NCI-H748 (cell line): ENCODE results near the gene TSPOAP1.

Source experiments
- DNase-seq: peaks from one replicate; lab custom pipeline; 2025; ENCODE audit not compliant: unreplicated experiment; lab: John Stamatoyannopoulos, UW

TSPOAP1 gene

DNA sequence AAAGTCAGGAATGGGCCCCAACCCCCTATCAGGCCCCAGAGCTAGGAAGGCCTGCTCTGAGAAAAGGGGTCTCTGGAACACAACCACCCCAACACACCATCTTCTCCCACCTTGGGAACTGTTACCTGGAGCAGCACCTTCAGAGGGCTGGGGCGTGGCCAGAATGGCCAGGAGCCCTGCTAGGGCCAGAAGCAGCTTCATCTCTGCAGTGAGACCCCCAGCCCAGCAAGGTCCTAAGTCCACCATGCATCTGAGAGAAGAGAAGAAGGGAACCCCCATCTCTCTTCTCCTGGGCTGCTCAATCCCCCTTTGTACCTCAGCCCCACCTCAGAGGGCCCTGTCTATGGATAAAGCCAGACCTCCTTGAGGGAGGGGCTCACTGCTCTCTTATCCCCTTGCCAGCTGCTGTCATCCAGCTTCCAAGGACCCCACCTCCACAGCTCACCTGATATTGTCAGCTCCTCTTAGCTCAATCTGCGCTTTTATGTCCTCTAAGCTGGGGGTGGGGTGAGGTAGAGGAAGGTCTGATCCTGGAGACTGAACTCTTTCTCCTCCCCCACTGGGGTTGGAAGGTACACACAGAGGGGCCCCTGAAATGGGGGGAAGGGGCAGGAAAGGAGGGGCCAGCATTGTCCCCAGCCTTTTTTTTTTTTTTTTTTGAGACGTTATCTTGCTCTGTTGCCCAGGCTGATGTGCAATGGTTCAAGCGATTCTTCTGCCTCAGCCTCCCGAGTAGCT lies 47.9 kb downstream of the TSPOAP1 start, which contains the start of gene MPO:
MPO (minus strand) TSS at position 456 of the 738 bp plus-strand sequence; CDS start at position 279, 177 bp downstream.
- DNase-seq, result no peak

DNA sequence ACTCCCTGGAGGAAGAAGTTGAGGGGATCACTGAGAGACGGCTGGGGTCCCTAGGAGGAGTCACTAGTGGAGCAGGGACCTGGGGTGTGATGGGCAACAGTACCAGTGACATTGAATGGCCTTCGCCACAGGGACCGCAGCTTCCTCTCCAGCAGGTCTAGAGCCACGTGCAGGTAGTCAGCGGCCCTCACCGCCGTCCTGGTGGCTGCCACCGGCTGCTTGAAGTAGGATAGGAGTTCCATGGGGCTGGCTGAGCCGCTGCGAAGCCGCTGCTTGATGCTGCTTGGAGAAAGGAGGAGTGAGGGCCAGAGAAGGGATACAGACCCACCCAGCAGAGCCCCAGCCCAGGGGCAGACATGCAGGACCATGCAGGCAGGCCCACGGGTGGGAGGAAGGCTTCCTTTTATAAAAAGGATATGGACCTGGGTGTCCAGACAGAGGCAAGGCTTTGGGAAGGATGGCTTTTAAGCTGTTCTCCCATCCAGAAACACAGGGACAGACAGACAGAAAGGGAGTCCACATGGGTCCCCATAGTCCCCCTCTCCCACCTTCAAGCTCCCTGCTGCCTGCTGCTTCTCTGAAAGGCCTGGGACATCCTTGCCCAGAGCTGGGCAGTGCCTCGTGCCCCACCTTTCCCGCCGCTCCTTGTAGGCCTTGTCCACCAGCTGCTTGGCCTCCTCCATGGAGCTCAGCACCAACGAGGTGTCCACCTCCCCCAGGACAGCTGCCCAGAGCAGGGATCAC lies 48.7 kb downstream of the TSPOAP1 start:
- no peak for DNase-seq

DNA sequence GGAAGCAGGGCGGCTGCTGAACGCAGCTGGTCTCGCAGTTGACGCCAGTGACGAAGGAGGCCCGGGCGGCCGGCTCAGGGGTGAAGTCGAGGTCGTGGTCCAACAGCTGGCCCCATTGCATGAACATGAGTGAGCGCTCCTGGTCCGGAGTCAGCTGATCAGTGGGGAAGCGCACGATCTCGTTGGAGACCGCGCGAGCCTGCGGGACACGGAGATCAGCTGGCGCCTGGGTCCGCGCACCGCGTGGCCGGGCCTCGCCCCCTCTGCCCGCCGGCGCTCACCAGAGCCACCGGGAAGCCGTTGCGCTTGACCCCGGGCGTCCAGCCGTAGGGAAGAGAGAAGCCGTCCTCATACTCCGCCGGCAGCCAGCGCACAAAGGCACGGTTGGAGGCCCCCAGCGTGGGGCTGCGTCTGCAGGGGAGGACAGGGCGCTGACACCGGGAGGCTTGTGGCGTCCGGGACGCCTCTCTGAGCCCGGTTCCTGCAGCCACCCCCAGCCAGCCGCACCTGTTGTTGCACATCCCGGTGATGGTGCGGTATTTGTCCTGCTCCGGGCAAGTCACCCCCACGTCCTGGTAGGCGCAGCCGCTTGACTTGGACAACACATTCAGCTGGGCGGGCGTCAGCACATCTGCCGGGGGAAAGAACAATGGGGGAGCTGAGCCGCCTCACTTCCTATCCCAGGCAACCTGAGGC lies 49.4 kb downstream of the TSPOAP1 start:
- peak; percentile 27 for DNase-seq

DNA sequence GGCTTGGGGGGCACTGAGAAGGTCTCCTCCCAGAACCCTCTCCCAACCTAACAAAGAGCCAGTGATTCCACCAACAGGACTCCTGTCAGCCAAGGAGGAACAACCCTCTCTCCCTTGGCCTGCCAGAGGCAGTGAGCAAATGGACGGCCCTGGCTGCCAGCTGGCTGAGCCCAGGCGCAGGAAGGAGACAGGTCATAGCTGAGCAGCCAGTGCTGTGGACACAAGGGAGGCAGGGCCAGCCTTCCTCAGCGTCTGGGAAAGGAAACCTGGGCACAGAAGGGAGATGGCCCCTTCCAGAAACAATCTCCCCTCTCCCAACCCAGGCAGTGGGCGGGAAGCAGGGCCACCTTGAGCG lies 50.0 kb downstream of the TSPOAP1 start:
- no peak for DNase-seq

DNA sequence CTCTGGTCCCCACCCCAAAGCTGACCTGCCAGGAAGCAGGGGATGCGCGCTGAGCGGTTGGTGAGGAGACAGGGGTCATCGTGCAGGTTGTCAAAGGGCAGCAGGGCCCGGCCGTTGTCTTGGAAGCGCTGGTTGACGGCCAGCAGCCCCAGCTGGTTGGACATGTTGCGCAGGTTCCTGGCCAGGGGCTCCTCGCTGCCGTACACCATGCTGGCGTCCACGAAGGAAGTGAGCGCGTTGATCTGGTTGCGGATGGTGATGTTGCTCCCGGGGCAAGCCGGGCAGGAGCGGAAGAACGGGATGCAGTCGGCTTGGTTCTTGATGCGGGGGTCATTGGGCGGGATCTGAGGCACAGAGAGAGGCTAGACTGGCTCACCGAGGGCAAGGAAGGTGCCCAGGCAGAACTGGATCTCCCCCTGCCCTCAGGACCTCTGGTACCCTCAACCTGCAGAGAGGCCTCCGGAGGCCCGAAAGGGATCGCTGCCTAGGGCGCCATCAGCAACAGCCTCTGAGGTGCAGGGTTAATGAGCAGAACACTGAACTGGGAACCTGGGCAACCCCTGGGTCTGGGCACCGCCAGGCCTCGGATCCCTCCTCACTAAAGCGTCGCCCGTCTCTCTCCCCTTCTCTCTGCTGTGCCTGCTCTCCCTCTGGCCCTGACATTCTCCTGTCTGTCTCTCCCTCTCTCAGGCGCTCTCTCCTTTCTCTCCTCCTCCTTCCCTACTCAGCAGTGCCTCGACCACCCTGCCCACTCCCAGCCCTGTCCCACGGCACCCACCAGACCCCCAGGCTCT lies 50.6 kb downstream of the TSPOAP1 start:
- DNase-seq, result no peak

DNA sequence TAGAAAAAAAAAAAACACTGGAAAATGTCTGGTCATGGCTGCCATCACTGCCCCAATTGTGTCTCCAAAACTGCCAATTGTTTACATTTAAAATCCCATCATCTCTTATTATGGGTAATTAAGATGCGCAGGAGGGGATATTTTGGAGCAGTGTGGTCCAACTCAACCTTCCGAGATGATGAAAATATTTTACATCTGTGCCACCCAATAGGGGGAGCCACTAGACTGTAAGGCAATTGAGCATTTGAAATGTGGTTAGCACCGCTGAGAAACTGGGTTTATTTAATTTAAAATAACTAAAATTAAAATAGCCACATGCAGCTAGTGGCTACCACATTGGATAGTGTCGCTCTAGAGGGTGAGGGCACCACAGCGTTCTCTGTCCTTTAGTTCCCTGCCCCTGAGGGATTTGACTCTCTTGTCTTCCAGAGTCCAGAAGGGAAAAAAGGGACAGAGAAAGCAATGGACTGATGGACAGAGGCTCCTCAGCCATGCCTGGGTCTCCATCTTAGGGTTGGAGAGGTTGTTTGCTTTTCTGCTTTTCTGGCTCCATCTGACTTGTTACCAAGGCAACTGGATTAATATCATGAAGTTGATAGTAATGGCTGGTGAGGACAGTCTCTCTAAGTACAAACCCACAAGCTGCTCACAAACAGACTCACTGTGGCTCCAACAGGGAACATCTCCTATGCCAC lies 51.3 kb downstream of the TSPOAP1 start:
- DNase-seq, result peak; percentile 11

DNA sequence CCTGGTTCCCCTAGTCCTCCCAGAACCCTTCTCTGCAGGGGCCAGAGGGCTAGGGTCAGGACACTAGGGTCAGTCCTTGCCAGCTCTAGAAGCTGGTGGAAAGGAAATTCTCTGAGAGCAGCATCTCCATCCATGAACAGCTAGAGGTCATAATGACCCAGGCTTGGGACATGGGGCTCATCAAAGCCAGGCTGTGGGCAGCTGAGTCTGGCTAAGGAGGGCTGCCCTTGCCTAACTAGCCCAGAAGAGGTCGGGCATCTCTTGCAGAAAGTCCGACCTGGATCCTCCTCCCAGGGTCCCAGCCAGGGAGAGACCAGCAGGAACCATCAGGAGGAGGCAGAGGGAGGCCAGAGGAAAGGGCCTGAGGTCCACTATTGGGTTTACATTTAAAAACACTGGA lies 52.2 kb downstream of the TSPOAP1 start:
- no peak for DNase-seq

DNA sequence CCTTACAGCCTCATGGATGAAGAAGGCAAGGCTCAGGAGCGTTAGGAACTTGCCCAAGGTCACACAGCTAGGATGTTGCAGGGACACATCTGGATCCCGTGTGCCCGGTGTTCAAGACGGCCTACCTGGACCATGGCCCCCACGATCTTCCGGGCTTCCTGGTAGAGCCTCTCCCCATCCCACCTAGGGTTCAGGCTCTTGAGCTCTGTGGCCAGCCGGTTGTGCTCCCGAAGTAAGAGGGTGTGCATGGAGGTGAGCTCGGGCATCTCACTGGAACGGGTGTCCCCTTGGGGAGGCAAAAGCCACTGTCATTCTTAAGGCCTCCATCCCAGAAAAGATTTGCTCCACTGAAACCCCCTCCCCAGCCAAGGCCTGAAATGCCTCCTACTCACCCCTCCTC lies 53.2 kb downstream of the TSPOAP1 start:
- no peak for DNase-seq

DNA sequence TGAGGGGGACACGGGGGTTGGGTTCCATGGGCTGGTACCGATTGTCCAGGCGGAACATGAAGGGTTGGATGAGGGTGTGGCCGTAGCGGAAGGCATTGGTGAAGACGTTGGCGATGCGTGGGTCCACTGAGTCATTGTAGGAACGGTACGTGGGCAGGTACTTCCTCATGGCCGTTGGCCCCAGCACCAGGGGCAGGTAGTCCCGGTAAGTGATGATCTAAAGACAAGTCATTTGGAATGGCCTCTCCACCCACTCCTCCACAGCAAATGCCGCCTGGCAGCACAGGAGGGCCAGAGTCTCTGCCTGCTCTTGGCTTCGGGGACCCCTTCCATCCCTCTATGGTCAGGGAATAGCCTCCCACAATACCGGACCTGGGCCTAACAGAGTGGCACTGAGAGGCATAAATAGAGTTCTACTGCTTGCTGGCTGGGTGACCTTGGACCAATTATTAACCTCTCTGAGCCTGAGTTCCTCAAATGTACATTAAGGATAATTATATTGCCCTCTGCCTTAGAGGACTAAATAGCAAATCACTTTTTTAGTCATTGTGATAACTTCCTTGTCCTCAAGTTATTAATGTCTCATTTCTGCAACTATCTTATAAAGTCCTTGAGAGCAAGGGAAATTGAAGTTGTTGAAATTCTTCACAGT lies 55.0 kb downstream of the TSPOAP1 start:
- DNase-seq, result no peak

DNA sequence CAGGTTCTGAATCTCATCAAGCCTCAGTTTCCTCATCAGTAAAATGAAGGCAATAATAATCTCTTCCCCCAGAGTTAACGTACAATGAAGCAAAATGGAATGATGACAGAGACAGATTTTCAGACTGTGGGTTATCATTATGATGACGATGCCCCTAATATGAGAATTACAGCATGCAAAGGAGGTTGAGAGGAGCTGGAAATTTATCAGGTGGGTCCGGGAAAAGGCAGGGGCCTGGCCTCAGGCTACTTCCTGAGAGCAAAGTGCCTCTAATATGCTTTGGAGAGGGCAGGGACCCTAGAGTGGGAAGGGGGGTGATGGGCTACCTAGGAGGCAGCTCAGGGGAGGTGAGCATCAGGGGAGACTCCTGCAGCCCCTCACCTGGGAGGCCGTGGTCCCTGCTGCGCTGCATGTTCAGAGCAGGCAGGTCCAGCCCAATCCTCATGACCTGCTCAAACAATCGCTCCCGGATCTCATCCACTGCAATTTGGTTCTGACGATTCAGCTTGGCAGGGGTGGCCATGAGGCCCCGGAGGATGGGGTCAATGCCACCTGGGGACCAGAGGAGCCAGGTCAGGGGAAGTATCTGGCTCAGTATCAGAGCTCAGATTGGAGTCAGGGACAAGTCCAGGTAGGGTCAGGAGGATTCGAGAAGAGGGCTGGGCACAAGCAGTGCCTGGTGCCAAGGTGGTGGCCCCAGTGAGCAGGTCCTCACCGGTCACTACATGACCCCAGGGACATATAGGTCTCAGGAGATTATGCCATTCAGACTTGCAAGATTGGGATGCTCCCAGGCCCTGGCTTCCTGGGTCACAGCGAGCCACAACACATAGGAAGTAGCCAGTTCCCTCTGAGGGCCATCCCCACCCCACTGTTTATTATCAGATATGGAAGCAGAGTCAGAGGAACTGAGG lies 56.0 kb downstream of the TSPOAP1 start:
- no peak for DNase-seq

DNA sequence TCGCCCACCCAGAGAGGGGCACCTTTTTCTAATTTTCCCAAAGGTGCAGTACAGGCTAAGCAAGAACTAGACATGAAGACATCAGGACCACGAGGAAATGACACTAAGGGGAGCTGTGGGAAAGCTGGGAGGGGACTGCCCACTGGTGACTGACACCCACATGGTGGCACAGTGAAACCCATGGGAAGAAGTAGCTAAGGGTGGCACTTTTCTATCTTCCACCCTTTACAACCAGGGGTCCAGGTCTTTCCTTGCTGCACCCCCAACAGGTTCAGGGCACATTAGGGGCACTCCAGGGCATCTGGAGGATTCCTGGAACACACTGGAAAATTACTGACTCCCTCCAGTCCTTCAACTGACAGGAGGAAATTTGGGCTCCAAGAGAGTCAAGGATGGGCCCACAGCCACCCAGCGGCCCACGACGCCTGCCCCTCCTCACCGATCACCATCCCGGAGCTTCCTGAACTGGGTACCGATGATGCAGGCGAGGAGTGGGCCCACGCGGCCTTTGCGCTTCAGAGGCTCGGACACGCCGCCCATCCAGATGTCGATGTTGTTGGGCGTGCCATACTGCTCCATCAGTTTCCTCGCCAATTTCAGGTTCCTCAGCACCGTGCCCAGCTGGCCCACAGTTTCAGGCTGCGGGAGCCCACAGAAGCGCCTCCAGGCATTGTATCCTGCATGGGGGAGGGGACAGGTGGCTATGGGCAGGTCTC lies 57.2 kb downstream of the TSPOAP1 start:
- DNase-seq, result no peak

DNA sequence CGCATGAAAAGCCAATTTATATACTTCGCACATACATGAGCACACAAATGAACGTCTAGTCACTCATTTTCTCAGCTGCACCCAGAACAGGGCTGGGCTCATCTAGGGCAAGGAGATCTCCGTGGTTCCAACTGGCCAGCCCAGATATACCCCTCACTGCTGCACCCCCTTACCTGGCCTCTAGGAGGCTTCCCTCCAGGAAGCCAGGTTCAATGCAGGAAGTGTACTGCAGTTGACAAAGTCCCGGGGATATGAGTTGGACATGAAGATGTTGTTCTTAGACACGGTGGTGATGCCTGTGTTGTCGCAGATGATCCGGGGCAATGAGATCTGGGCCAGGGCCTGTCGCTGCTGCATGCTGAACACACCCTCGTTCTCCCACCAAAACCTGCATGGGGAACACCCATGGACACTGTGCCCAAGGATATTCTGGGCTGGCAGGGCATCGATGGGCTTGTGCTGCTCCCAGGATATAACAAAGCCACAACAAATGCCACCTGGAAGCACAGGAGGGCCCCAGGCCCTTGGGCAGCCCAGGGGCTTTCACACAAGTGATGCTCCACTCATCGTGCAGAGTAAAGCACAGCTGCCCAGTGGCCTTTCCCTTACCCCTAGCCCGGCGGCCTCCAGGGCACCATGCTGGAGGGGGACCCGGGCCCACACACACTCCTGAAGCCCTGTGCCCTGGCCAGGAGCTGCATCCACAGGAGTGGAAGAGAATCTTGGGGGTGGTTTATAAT lies 57.9 kb downstream of the TSPOAP1 start:
- peak; percentile 13 for DNase-seq

DNA sequence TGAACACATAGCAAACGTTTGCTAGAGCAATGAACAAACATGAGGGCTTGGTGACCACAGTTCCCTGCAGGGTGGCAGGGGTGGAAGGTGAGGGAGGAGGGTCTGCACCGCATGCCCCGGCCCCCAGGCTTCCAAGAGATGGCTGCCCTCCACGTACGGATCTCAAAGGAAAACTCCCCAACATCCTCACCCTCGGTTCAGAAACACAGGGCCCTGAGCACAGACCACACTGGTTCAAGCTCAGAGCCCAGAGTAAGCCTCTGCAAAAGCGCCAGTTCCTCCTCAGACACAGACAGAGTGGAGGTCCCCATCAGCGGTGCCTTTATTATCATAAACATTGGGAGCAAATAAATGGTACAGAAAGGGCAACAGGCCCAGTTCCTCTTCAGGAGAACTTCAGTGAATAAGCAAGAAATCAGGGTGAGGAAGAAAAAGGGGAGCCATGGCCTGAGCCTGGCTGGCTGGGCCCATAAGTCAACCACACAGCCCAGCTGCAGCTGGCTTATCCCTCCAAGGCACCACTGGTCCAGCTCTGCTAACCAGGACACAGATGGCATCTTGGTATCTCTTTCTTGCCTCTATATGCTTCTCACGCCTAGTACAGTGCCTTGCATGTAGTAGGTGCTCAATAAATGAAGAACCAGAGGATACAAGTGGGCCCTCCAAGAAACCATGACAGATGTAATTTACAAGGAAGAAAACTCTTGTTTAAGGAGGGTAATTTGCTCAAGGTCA lies 58.9 kb downstream of the TSPOAP1 start:
- no peak for DNase-seq

DNA sequence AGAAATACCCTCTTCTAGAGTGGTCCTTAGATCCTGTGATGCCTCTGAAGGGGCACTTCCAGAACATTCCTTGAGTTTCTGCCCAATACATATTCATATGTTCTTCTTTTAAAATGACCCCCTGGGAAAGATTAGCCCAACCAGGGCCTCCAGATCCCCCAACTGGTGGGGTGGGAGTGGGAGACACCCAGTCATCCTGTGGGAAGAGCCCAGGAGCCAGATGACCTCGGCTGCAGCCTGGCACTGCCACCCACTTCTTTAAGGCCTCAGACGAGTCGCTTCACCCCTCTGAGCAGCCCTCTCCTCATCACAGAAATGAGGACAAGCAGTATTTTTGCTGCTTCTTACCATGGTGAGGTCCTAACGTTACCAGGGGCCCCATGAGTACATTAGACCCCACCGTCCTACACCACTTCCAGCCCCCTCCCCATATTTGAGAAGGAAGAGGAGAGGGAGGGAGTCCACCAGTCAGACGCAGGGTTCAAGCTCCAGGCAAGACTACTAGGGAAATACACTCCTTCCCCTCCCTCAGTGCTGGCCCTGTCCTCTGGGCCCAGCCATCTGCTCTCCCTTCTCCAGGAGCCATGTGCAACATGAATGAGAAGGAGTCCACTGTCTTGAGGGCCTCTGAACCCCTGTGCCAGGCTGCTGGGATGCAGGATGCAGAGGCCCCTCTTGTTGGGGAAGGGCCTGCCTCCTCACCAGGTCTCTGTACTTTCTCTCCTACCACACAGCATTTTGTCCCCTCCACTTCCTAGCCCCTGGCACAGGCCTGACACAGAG lies 59.6 kb downstream of the TSPOAP1 start:
- no peak for DNase-seq

DNA sequence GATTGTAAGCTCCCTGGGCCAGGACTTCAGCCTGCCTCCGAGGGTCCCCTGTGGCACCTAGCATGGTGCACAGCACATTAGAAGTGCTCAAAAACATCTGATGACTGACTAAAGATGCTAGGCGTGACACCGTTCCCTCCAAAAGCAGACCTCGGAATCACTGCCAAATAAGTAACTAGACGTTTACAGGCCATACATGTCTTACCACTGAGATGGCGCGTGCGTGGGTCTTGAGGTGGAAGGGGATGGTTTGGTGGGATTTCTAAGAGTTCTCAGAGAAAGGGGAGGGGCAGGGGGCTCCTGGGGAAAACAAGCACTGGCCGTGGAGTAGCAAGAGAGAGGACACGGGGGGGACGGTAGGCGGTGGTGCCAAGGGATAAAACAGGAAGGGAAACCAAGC lies 60.3 kb downstream of the TSPOAP1 start:
- no peak for DNase-seq
